Liver (tissue), 3 donors: ENCODE measurements around the gene PRC1.

Source experiments
- ATF3 ChIP-seq: IDR thresholded peaks from 2 replicates; pipeline ENCODE4 v1.6.1; 2016; ENCODE audit warnings: antibody characterized with exemption
- CTCF ChIP-seq: fragments of 150-350 bp; IDR thresholded peaks from 2 replicates; pipeline ENCODE4 v1.5.1; 2017; ENCODE audit warnings: improper control_type of control experiment, low read depth, low read length; ENCODE audit not compliant: missing input control
- MAX ChIP-seq: IDR thresholded peaks from 2 replicates; pipeline ENCODE4 v1.6.1; 2016; ENCODE audit warnings: antibody characterized with exemption
- REST ChIP-seq: IDR thresholded peaks from 2 replicates; pipeline ENCODE4 v1.6.1; 2016; ENCODE audit warnings: antibody characterized with exemption, mild to moderate bottlenecking
- donor health status: healthy.
- donor health status: healthy.

- TF ChIP-seq CTCF = no peak
- TF ChIP-seq REST = no peak
- TF ChIP-seq ATF3 = no peak
- TF ChIP-seq MAX = no peak
Observed at GRCh38 chr15:90948506-90948905, 45.8 kb downstream of the PRC1 start.
